ENCODE results near the gene PEAK1. TPM values are rescaled to one million over a fixed set of nuclear protein-coding genes. Genes with fewer than 3 reads are reported as not detected.
A peak's percentile ranks its signal among the peaks of the same experiment; 100 is the strongest.

PEAK1 gene
- total and polyA plus RNA-seq, 2 donors (not counting 3 experiments of a cell fraction or from before 2014, with no cell fraction given): 17.9 to 91.9 TPM

- Histone ChIP-seq H3K36me3 (ENCODE audit: control insufficient read depth in 2 of 2, extremely low read depth in 1 of 2, insufficient read depth in 2 of 2, low read length in 2 of 2) (no peaks in the 10 kb centered on the region), H3K79me2 (ENCODE audit: control insufficient read depth, insufficient read depth, low read length) (no peaks in the 10 kb centered on the region), H2AFZ (ENCODE audit: low read depth, low read length) (no peak overlapping the region), H3K4me2 (ENCODE audit: insufficient read depth, low read length) (peak overlapping the region; percentile 61), H3K27me3 (ENCODE audit: control insufficient read depth in 2 of 2, insufficient read depth in 2 of 2, low read length in 2 of 2) (no peaks in the 10 kb centered on the region), H4K20me1 (replicated peaks; ENCODE audit: control insufficient read depth, extremely low read depth, insufficient read depth, low read length) (no peaks in the 10 kb centered on the region), H3K9me1 (replicated peaks; ENCODE audit: control insufficient read depth, extremely low read depth, insufficient read depth, low read length) (no peaks in the 10 kb centered on the region), H3K4me3 (replicated peaks in 1 of 3; ENCODE audit: insufficient read depth in 1 of 3, low read depth in 1 of 3, low read length in 3 of 3) (no peak overlapping the region), H3K9ac (replicated peaks; ENCODE audit: extremely low read depth, insufficient read depth, low read length) (no peak overlapping the region), H3K9me3 (replicated peaks; ENCODE audit: control insufficient read depth, insufficient read depth, low read length) (no peaks in the 10 kb centered on the region), H3K27ac (ENCODE audit: insufficient read depth, low read depth, low read length) (no peak overlapping the region), H3K4me1 (ENCODE audit: control insufficient read depth, extremely low read depth, insufficient read depth, low read length) (peaks cover 19% of the 10 kb centered on the region)
- no peak for TF ChIP-seq EZH2 (IDR thresholded peaks at IDR 0.05; ENCODE audit: borderline replicate concordance, low read depth, low read length, severe bottlenecking)
- TF ChIP-seq JUN (IDR thresholded peaks at IDR 0.05; ENCODE audit: borderline replicate concordance, insufficient read depth, insufficient read length, low read depth): no peak
- no peak for TF ChIP-seq GATA2 (IDR thresholded peaks at IDR 0.05; ENCODE audit: insufficient read depth, insufficient read length, low read depth, low read length)
- no peak for TF ChIP-seq MAX (IDR thresholded peaks at IDR 0.05; ENCODE audit: insufficient read depth, insufficient read length)
- no peak for TF ChIP-seq FOS (IDR thresholded peaks at IDR 0.05; ENCODE audit: borderline replicate concordance, insufficient read depth, low read length)
- BruUV-seq (replicated peaks): no TSS peak
- DNase-seq (ENCODE audit: low read depth, low spot score) (no peak), FAIRE-seq (no peak)
- ChIA-PET CTCF (interaction anchor here (1.5 to 2.3 kb wide), 3 partner anchors 17 to 26 kb away, joined by 4 to 16 read pairs (median 16); no protein-coding TSS in a partner anchor), POLR2A (no interaction called here)
- dilution Hi-C loops (cut with MboI; ENCODE audit: extremely low pct_ligation_motif_present, low sequenced_read_pairs) (no loop called here), intact Hi-C loops (cut with micrococcal nuclease) (no loop called here)
Measured at GRCh38 chr15:77143191-77143590, 276.7 kb downstream of the PEAK1 start.

- H3K4me1 ChIP-seq (ENCODE audit: control insufficient read depth, extremely low read depth, insufficient read depth, low read length): peaks cover 19% of the 10 kb centered on the region
- no TSS peak for BruUV-seq (replicated peaks)
- ChIA-PET CTCF (interaction anchor here (1.0 kb wide), 1 partner anchor 9 kb away, joined by 3 read pairs; no protein-coding TSS in a partner anchor), POLR2A (no interaction called here)
- no peaks in the 10 kb centered on the region for H4K20me1 ChIP-seq (replicated peaks; ENCODE audit: control insufficient read depth, extremely low read depth, insufficient read depth, low read length)
- no peaks in the 10 kb centered on the region for H3K9me1 ChIP-seq (replicated peaks; ENCODE audit: control insufficient read depth, extremely low read depth, insufficient read depth, low read length)
- no peaks in the 10 kb centered on the region for H3K9me3 ChIP-seq (replicated peaks; ENCODE audit: control insufficient read depth, insufficient read depth, low read length)
- H3K79me2 ChIP-seq (ENCODE audit: control insufficient read depth, insufficient read depth, low read length): no peaks in the 10 kb centered on the region
- H3K27ac ChIP-seq (ENCODE audit: insufficient read depth, low read depth, low read length): no peak overlapping the region
- TF ChIP-seq JUN (IDR thresholded peaks at IDR 0.05; ENCODE audit: borderline replicate concordance, insufficient read depth, insufficient read length, low read depth): no peak
- no peak for TF ChIP-seq POLR2A (IDR thresholded peaks at IDR 0.05; ENCODE audit: low read depth, low read length)
- no peak for TF ChIP-seq MAX (IDR thresholded peaks at IDR 0.05; ENCODE audit: insufficient read depth, insufficient read length)
- TF ChIP-seq CTCF (IDR thresholded peaks at IDR 0.05; ENCODE audit: extremely low read depth in 1 of 2, insufficient read depth in 1 of 2, low read depth in 1 of 2, low read length in 2 of 2): no peak
- no peak for TF ChIP-seq EZH2 (IDR thresholded peaks at IDR 0.05; ENCODE audit: borderline replicate concordance, low read depth, low read length, severe bottlenecking)
- no peak for TF ChIP-seq MYC (IDR thresholded peaks at IDR 0.05; ENCODE audit: low read depth, low read length)
- no peak for TF ChIP-seq GATA2 (IDR thresholded peaks at IDR 0.05; ENCODE audit: insufficient read depth, insufficient read length, low read depth, low read length)
- TF ChIP-seq FOS (IDR thresholded peaks at IDR 0.05; ENCODE audit: borderline replicate concordance, insufficient read depth, low read length): no peak
- TF ChIP-seq POLR2AphosphoS5 (IDR thresholded peaks at IDR 0.05; ENCODE audit: insufficient read depth, low read depth, low read length): no peak
- dilution Hi-C loops (cut with MboI; ENCODE audit: extremely low pct_ligation_motif_present, low sequenced_read_pairs) (no loop called here), intact Hi-C loops (cut with micrococcal nuclease) (no loop called here)
- no peak overlapping the region for H3K4me3 ChIP-seq (replicated peaks in 1 of 3; ENCODE audit: insufficient read depth in 1 of 3, low read depth in 1 of 3, low read length in 3 of 3)
- no peaks in the 10 kb centered on the region for H3K27me3 ChIP-seq (ENCODE audit: control insufficient read depth in 2 of 2, insufficient read depth in 2 of 2, low read length in 2 of 2)
- no peak for FAIRE-seq
- no peak for DNase-seq (ENCODE audit: low read depth, low spot score)
- no peak overlapping the region for H3K4me2 ChIP-seq (ENCODE audit: insufficient read depth, low read length)
- H3K36me3 ChIP-seq (ENCODE audit: control insufficient read depth in 2 of 2, extremely low read depth in 1 of 2, insufficient read depth in 2 of 2, low read length in 2 of 2): no peaks in the 10 kb centered on the region
- H2AFZ ChIP-seq (ENCODE audit: low read depth, low read length): no peak overlapping the region
- no peak overlapping the region for H3K9ac ChIP-seq (replicated peaks; ENCODE audit: extremely low read depth, insufficient read depth, low read length)
Measured at GRCh38 chr15:77140220-77140619, 279.7 kb downstream of the PEAK1 start.
